ENCODE measurements around the gene C12orf60. TPM values are rescaled to one million over a fixed set of nuclear protein-coding genes. Genes with fewer than 3 reads are reported as not detected.

Gene C12orf60
- total RNA-seq, 1 experiment from 2014 or later: 2.6 TPM

DNA sequence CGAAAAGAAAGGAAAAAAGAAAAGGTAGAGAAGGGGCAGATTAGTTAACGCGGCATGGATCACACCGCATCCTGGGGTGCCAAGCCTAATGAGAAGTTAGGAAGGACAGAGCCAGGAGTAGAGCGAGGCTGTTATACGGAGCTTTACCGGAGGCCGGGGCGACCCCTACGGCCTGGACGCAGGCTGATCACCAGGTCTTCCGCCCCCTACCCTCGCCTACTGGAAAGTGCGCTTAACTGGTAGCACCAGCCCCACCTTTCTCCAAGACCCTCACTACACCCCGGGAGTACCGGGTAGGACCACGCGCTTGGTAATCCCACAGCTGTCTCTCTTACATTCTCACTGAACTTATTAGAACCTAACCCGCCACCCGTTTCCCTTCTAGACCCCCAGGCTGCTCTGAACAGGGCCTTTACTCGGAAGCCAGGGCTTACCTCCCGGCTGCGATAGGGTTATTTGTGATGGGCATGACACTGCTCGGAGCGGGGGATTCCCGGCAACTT, 34.0 kb upstream of the C12orf60 start:
- POLR2A ChIA-PET: interaction anchor here (0.9 to 8.5 kb wide), 12 partner anchors 11 to 1878 kb away, joined by 3 to 285 read pairs (median 5); partner anchors contain the start of genes ATF7IP, C12orf60, GPRC5A and WBP11

DNA sequence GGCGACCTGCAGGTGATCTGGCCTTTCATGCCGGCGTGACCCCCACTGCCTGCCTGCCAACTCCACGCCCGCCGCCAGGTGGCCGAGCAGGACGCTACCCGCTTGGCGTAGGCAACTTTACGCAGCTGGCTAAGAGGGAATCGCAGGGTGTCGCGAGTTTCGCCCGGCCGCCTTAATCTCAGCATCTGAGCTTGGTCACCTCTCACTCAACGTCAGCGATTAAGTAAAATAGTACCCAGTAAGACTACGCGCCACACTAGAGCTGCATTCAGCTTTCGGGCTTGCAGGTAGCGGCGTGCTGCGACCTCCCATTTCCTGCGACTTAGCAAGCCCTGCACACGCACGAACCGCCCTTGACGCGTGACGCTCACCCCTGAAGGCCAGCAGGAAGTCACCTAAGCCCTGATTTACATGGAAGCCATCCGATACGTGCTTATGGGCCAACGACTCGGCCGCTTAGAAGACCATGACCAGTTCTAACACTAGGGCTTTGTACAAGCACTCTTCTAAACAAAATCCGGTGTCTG, 33.4 kb upstream of the C12orf60 start:
- Mint-ChIP-seq H3K4me3 (ENCODE audit: unreplicated experiment) (peak overlapping the region; percentile 98), H3K36me3 (ENCODE audit: insufficient read depth, unreplicated experiment) (peaks cover 49% of the 10 kb centered on the region), H3K4me1 (ENCODE audit: insufficient read depth, unreplicated experiment) (peaks cover 11% of the 10 kb centered on the region), H3K27ac (ENCODE audit: low read depth, unreplicated experiment) (peak overlapping the region; percentile 98), H3K9me3 (ENCODE audit: unreplicated experiment) (peaks cover 5% of the 10 kb centered on the region), H3K27me3 (ENCODE audit: insufficient read depth, unreplicated experiment) (no peaks in the 10 kb centered on the region)
- BruUV-seq (replicated peaks): no TSS peak
- CTCF ChIA-PET: interaction anchor here (0.6 to 2.6 kb wide), 20 partner anchors 12 to 1668 kb away, joined by 3 to 9 read pairs (median 4); partner anchors contain the start of gene ATF7IP
- intact Hi-C loops (cut with micrococcal nuclease): loop anchor here (2.0 to 10.0 kb wide), 4 partner anchors 75 to 403 kb away; partner anchors contain the start of genes ART4 and ATF7IP
- POLR2A ChIA-PET: interaction anchor here (0.6 to 8.5 kb wide), 21 partner anchors 11 to 1879 kb away, joined by 3 to 285 read pairs (median 4); partner anchors contain the start of genes ATF7IP, C12orf60, GPRC5A and RERG
- peak; percentile 62 for TF ChIP-seq CTCF (IDR thresholded peaks at IDR 0.05; ENCODE audit: unreplicated experiment)
- peak; percentile 81 for DNase-seq (ENCODE audit: unreplicated experiment)

More for the DNA sequence above, 34.0 kb upstream of the C12orf60 start:
- DNase-seq (ENCODE audit: unreplicated experiment): no peak
- intact Hi-C loops (cut with micrococcal nuclease): no loop called here
- peaks cover 50% of the 10 kb centered on the region for H3K36me3 Mint-ChIP-seq (ENCODE audit: insufficient read depth, unreplicated experiment)
- H3K4me1 Mint-ChIP-seq (ENCODE audit: insufficient read depth, unreplicated experiment): peaks cover 11% of the 10 kb centered on the region
- peak overlapping the region; percentile 98 for H3K4me3 Mint-ChIP-seq (ENCODE audit: unreplicated experiment)
- H3K27ac Mint-ChIP-seq (ENCODE audit: low read depth, unreplicated experiment): peak overlapping the region; percentile 98
- CTCF ChIA-PET: interaction anchor here (0.5 to 2.6 kb wide), 22 partner anchors 12 to 1015 kb away, joined by 3 to 9 read pairs (median 4); partner anchors contain the start of gene ATF7IP
- TF ChIP-seq CTCF (IDR thresholded peaks at IDR 0.05; ENCODE audit: unreplicated experiment): no peak
- no TSS peak for BruUV-seq (replicated peaks)
- H3K27me3 Mint-ChIP-seq (ENCODE audit: insufficient read depth, unreplicated experiment): no peaks in the 10 kb centered on the region
- H3K9me3 Mint-ChIP-seq (ENCODE audit: unreplicated experiment): peaks cover 5% of the 10 kb centered on the region

- peak overlapping the region; percentile 98 for H3K4me3 Mint-ChIP-seq (ENCODE audit: unreplicated experiment)
- H3K4me1 Mint-ChIP-seq (ENCODE audit: insufficient read depth, unreplicated experiment): peaks cover 15% of the 10 kb centered on the region
- TSS peak; percentile 70 for BruUV-seq (replicated peaks)
- no peaks in the 10 kb centered on the region for H3K27me3 Mint-ChIP-seq (ENCODE audit: insufficient read depth, unreplicated experiment)
- DNase-seq (ENCODE audit: unreplicated experiment): peak; percentile 96
- intact Hi-C loops (cut with micrococcal nuclease): loop anchor here (2.0 to 10.0 kb wide), 4 partner anchors 74 to 403 kb away; partner anchors contain the start of genes ART4 and ATF7IP
- ChIA-PET POLR2A (interaction anchor here (0.6 to 8.5 kb wide), 46 partner anchors 9 to 1879 kb away, joined by 3 to 285 read pairs (median 4); partner anchors contain the start of genes ATF7IP, C12orf60, GPRC5A and RERG), CTCF (interaction anchor here (0.6 to 2.6 kb wide), 22 partner anchors 11 to 1669 kb away, joined by 3 to 9 read pairs (median 3); partner anchors contain the start of gene ATF7IP)
- peak overlapping the region; percentile 98 for H3K27ac Mint-ChIP-seq (ENCODE audit: low read depth, unreplicated experiment)
- TF ChIP-seq CTCF (IDR thresholded peaks at IDR 0.05; ENCODE audit: unreplicated experiment): no peak
- peaks cover 3% of the 10 kb centered on the region for H3K9me3 Mint-ChIP-seq (ENCODE audit: unreplicated experiment)
- peaks cover 44% of the 10 kb centered on the region for H3K36me3 Mint-ChIP-seq (ENCODE audit: insufficient read depth, unreplicated experiment)
Observed at GRCh38 chr12:14770496-14771461, 32.7 kb upstream of the C12orf60 start.

Data from MCF 10A (cell line).